MM.1S (cell line): ENCODE measurements around the gene FADS3.

Source experiments
- DNase-seq: peaks from one replicate; pipeline ENCODE4 v3.0.0-alpha.2; 2015
- H2AFZ ChIP-seq: fragments of 300-600 bp; sonication (generic); 2 replicates; pipeline ENCODE4 v1.6.0; 2016; ENCODE audit warnings: antibody characterized with exemption, low read length
- H3F3A ChIP-seq: fragments of 300-600 bp; sonication (generic); 2 replicates; pipeline ENCODE4 v1.6.1; 2016; ENCODE audit warnings: mild to moderate bottlenecking, antibody characterized with exemption, low read length, moderate library complexity, mixed read lengths; ENCODE audit not compliant: insufficient read depth
- H3K27ac ChIP-seq: fragments of 300-600 bp; sonication (generic); 2 replicates; pipeline ENCODE4 v1.5.1; 2016; ENCODE audit warnings: mild to moderate bottlenecking, low read length
- H3K27me3 ChIP-seq: fragments of 300-600 bp; sonication (generic); replicated peaks from 2 replicates; pipeline ENCODE4 v1.6.0; 2016; ENCODE audit warnings: low read length; ENCODE audit not compliant: insufficient read depth
- H3K36me3 ChIP-seq: fragments of 300-600 bp; sonication (generic); replicated peaks from 2 replicates; pipeline ENCODE4 v1.6.1; 2016; ENCODE audit warnings: mild to moderate bottlenecking, low read length, mixed read lengths; ENCODE audit not compliant: insufficient read depth
- H3K4me1 ChIP-seq: fragments of 300-600 bp; sonication (generic); 2 replicates; pipeline ENCODE4 v1.6.1; 2016; ENCODE audit warnings: low read length, mixed read lengths
- H3K4me2 ChIP-seq: fragments of 300-600 bp; sonication (generic); 2 replicates; pipeline ENCODE4 v1.6.0; 2016; ENCODE audit warnings: low read depth, low read length
- H3K4me3 ChIP-seq: fragments of 300-600 bp; sonication (generic); 2 replicates; pipeline ENCODE4 v1.5.1; 2016; ENCODE audit warnings: low read length, mixed read lengths
- H3K79me2 ChIP-seq: fragments of 300-600 bp; sonication (generic); 2 replicates; pipeline ENCODE4 v1.6.1; 2016; ENCODE audit warnings: mixed run types, low read length, mixed read lengths
- H3K9ac ChIP-seq: fragments of 300-600 bp; sonication (generic); 2 replicates; pipeline ENCODE4 v1.6.1; 2016; ENCODE audit warnings: low read length, mixed read lengths
- H3K9me2 ChIP-seq: fragments of 300-600 bp; sonication (generic); replicated peaks from 2 replicates; pipeline ENCODE4 v1.6.1; 2016; ENCODE audit warnings: mild to moderate bottlenecking, low read length, mixed read lengths; ENCODE audit not compliant: insufficient read depth
- H3K9me3 ChIP-seq: fragments of 300-600 bp; sonication (generic); replicated peaks from 2 replicates; pipeline ENCODE4 v1.6.1; 2016; ENCODE audit warnings: mild to moderate bottlenecking, low read length, mixed read lengths; ENCODE audit not compliant: insufficient read depth
- H4K20me1 ChIP-seq: fragments of 300-600 bp; sonication (generic); 2 replicates; pipeline ENCODE4 v1.6.1; 2016; ENCODE audit warnings: mild to moderate bottlenecking, low read length, moderate library complexity, mixed read lengths; ENCODE audit not compliant: insufficient read depth
- EZH2 ChIP-seq: fragments of 300-600 bp; sonication (generic); optimal IDR thresholded peaks from 2 replicates; pipeline ENCODE3; 2017; ENCODE audit warnings: low read depth, mild to moderate bottlenecking, antibody characterized with exemption, low read length, mixed read lengths
- EZH2phosphoT487 ChIP-seq: fragments of 300-600 bp; sonication (generic); IDR thresholded peaks from 2 replicates; pipeline ENCODE4 v1.6.1; 2018; ENCODE audit warnings: antibody characterized with exemption, low read length
- TF ChIP-seq, protein P1 (sequence below): fragments of 300-600 bp; sonication (generic); IDR thresholded peaks from 2 replicates; pipeline ENCODE4 v1.5.1; 2016; ENCODE audit warnings: antibody characterized with exemption, low read length, mixed read lengths

The FADS3 gene

DNA sequence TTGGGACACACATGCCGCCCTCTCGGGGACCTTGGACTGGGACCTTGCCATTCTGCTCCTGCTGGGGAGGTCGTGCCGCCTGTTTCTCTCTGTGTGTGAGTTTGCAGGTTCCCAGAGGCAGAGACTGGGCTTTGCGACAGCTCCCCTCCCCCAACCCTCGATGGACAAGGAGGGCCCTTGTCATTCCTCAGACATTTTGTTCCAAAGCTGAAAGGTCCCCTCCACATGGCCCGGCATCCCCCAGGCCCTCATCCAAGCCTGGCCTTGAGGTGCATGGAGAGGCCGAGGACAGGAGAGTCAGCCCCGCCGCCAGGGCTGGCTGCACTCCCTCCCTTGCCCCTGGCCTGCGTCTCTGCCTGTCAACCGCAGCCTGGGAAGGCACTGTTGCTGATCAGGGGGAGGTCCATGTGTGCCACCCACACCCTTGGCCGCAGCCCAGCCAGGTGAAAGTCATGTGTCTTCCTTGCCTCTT, 37.6 kb downstream of the FADS3 start:
- peaks cover 35% of the 10 kb centered on the region for H3K27me3 ChIP-seq
- no peaks in the 10 kb centered on the region for H3F3A ChIP-seq
- no peaks in the 10 kb centered on the region for H3K79me2 ChIP-seq
- no peak overlapping the region for H2AFZ ChIP-seq
- H3K36me3 ChIP-seq = no peaks in the 10 kb centered on the region
- TF ChIP-seq EZH2phosphoT487 (no peak), EZH2 (no peak)
- TF ChIP-seq, protein P1, sequence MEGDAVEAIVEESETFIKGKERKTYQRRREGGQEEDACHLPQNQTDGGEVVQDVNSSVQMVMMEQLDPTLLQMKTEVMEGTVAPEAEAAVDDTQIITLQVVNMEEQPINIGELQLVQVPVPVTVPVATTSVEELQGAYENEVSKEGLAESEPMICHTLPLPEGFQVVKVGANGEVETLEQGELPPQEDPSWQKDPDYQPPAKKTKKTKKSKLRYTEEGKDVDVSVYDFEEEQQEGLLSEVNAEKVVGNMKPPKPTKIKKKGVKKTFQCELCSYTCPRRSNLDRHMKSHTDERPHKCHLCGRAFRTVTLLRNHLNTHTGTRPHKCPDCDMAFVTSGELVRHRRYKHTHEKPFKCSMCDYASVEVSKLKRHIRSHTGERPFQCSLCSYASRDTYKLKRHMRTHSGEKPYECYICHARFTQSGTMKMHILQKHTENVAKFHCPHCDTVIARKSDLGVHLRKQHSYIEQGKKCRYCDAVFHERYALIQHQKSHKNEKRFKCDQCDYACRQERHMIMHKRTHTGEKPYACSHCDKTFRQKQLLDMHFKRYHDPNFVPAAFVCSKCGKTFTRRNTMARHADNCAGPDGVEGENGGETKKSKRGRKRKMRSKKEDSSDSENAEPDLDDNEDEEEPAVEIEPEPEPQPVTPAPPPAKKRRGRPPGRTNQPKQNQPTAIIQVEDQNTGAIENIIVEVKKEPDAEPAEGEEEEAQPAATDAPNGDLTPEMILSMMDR = no peak
- no peaks in the 10 kb centered on the region for H3K9me2 ChIP-seq
- no peaks in the 10 kb centered on the region for H3K4me1 ChIP-seq
- no peak overlapping the region for H3K9ac ChIP-seq
- H3K27ac ChIP-seq = no peak overlapping the region
- no peak for DNase-seq
- no peak overlapping the region for H3K4me2 ChIP-seq
- H3K9me3 ChIP-seq = no peaks in the 10 kb centered on the region
- H4K20me1 ChIP-seq = no peaks in the 10 kb centered on the region
- no peak overlapping the region for H3K4me3 ChIP-seq

DNA sequence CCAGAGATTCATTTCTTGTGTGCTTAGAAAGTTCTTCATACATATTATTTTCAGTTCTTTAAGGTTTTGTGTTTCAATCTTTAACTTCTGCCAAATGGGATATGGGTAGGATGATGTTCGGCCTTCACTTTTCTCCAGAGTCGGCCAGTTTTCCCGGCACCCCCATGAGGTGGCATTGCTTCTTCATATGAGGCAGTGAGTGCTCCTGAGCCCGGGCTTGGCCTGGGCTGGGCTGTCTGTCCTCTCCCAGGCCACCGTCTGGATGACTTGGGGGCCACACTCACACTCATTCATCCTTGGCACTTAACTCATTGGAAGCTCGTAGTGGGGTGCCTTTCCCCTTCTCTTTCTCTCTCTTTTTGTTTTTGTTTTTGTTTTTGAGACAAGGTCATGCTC, 39.4 kb downstream of the FADS3 start:
- Histone ChIP-seq H3K27ac (no peak overlapping the region), H3F3A (no peaks in the 10 kb centered on the region), H3K27me3 (peaks cover 35% of the 10 kb centered on the region), H3K9me2 (no peaks in the 10 kb centered on the region), H3K36me3 (no peaks in the 10 kb centered on the region), H3K79me2 (no peaks in the 10 kb centered on the region), H3K9ac (no peak overlapping the region), H3K9me3 (no peaks in the 10 kb centered on the region), H3K4me2 (no peak overlapping the region), H4K20me1 (no peaks in the 10 kb centered on the region), H2AFZ (no peak overlapping the region), H3K4me3 (no peak overlapping the region), H3K4me1 (no peaks in the 10 kb centered on the region)
- TF ChIP-seq, protein P1 = no peak
- TF ChIP-seq EZH2phosphoT487 (no peak), EZH2 (no peak)
- no peak for DNase-seq

DNA sequence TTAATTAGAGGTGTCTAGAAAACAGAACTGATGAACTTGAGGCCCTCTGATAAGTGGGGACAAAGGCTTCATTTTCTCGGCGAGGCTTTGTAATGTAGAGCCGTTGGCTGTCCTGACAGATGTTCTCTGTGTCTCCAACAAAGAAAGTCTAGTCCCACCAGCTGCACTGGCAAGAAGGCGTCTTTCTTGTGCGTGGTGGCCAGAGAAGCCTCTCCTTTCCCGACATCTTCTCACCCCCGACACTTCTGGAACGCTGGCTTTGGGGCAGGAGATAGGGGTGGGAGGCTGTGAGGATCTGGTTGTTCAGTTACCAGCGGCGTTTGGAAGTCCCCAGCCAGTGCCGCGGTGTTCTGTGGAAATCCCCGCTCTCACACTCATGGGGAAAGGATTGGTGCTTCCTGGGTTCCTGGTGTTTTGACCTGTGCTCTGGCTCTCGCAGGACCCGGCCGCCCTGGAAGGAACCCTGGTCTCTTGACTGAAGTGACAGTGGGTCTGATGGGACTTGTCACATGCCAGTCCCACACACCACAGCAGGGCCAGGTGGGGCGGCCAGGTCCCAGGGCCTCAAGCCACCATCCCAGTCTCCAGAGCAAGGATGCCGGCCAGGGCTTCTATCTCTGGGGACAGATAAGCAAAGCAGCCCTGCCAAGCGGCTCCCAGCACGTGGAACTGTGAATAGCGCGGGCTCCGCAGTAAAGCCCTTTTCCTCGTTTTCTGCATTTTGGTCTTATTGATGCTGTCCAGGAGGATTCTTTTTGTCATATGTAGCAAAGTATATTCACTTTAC, 40.0 kb downstream of the FADS3 start:
- Histone ChIP-seq H3K9me3 (no peaks in the 10 kb centered on the region), H3K9ac (no peak overlapping the region), H3K4me1 (no peaks in the 10 kb centered on the region), H3K79me2 (no peaks in the 10 kb centered on the region), H4K20me1 (no peaks in the 10 kb centered on the region), H3K27me3 (peaks cover 35% of the 10 kb centered on the region), H3K27ac (no peak overlapping the region), H3K4me2 (no peak overlapping the region), H3K4me3 (no peak overlapping the region), H3F3A (no peaks in the 10 kb centered on the region), H2AFZ (no peak overlapping the region), H3K36me3 (no peaks in the 10 kb centered on the region), H3K9me2 (no peaks in the 10 kb centered on the region)
- DNase-seq = no peak
- TF ChIP-seq EZH2phosphoT487 (no peak), EZH2 (no peak)
- TF ChIP-seq, protein P1 = no peak
